Measurements from ENCODE around the gene PPIC. TPM values are rescaled to one million over a fixed set of nuclear protein-coding genes. Genes with fewer than 3 reads are reported as not detected.

PPIC gene
- total RNA-seq, 1 donor from 2014 or later, result 18.6 TPM

Other genes starting within 250 kb of the PPIC start
- gene SNX24, start 191.1 kb downstream of the PPIC start, total RNA-seq, result 8.2 TPM
- gene PRDM6, start 52.5 kb upstream of the PPIC start, total RNA-seq, result 0.35 TPM